HG02981 (cell line): ENCODE results near the gene ZNF326.
"Not testable (repeated sequence)": the region's sequence is repeated elsewhere in the genome, so short reads cannot be mapped to it uniquely, and the experiment has no call there.

Experiments
- ATAC-seq: cut with Tn5 transposase; IDR thresholded peaks from one replicate; pipeline ENCODE4 v1.9.1; 2021; ENCODE audit warnings: mild to moderate bottlenecking, moderate library complexity; ENCODE audit not compliant: unreplicated experiment

ZNF326 gene

DNA sequence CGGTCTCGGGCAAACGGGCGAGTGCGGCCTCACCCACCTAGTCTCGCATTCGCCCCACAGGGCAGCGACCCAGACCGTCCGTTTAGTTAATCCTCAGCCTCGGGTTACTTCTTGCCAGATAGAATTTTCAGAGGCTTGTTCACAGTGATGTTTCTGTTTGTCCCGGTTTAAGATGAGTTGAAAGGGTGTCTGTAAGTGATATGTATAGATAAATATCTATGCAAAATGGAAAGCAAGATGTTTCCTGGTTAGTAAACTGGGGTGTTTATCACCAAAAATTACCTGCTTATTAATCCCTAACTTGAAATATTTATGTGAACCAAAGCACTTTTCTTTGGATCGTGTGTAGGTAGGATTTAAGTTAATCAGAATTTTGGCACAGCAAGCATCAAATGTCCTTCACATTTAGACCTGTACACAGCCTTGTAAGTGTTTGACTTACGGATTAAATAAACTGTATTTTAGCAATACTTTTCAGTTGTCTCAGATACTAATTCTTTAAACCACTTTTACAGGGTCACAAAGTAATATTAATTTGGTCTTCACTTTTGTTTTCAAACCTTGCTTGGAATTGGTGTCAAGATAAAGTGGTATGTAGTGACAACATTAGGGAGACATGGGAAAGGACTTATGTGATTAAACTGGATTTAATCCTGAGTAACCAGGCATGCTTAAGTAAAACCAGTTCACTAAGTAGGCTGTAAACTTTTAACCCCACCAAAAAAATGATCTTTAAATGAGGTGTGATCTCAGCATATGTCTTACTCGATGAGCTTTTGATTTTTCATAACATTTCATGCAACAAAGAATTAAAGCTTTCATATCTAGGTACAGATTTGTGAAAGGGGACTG, 914 bp downstream of the ZNF326 start:
- ATAC-seq, result no peak

DNA sequence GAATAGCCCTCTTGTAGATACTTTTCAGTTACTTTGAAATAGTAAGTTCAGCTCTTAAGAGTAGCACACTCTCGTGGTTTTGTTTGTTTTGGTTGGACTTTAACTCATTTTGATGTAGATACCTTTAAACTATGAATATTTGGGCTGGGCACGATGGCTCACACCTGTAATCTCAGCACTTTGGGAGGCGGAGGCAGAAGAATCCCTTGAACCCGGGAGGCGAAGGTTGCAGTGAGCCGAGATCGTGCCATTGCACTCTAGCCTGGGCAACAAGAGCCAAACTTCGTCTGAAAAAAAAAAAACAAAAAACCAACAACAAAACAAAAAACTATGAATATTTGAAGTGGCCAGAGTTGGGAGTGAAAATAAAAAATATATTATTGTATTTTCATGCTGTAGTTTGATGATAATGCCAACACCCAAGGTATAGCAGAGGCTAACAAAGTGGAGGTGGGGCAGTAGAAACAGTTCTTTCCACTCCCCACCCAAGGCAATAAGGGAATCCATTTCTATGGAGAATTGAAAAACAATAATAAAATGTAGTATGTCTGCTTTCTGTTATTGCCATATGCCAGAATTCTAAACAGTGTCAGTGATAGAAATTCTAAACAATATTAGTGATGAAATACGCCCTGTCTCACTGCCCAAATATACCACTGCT, 1.7 kb downstream of the ZNF326 start:
- ATAC-seq, result no peak

GRCh38 chr1:89997152-89997551, 2.2 kb downstream of the ZNF326 start:
- not testable (repeated sequence) for ATAC-seq

GRCh38 chr1:89998306-89998705, 3.4 kb downstream of the ZNF326 start:
- ATAC-seq, result no peak

DNA sequence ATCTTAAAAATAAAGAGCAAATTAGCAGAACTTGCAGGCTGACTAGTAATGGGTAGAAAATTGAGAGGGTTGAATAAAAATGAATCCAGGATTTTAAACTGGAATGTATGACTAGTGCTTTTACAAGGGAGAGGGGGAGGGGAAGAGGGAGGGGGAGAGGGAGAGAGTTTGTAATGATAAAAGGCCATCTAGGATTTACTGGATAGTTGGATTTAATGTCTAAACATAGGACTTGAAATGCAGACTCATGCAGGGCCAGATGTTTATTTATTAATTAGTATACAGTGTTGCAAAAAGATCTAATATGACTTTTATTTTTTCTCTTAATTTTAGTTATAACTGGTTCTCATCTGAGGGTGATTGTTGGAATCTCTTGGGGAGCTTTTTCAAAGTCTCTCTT, 4.3 kb downstream of the ZNF326 start:
- no peak for ATAC-seq

DNA sequence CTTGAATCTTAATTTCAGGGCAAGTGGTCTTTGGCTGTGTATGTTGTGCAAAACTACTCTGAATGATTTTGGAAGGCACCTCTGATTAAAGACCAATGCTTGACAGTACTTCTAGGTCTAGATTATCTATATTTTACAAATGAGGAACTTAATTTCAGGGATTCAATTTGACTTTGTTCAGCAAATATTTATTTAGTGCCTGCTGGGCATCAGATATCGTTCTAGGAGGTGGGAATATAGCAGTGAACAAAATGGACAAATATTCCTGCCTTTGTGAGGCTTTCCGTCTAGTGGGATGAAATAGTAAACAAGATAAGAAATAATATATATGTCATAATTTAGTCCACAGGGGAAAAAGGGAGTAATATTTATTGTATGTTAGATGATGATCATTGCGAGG, 4.7 kb downstream of the ZNF326 start:
- ATAC-seq, result no peak

DNA sequence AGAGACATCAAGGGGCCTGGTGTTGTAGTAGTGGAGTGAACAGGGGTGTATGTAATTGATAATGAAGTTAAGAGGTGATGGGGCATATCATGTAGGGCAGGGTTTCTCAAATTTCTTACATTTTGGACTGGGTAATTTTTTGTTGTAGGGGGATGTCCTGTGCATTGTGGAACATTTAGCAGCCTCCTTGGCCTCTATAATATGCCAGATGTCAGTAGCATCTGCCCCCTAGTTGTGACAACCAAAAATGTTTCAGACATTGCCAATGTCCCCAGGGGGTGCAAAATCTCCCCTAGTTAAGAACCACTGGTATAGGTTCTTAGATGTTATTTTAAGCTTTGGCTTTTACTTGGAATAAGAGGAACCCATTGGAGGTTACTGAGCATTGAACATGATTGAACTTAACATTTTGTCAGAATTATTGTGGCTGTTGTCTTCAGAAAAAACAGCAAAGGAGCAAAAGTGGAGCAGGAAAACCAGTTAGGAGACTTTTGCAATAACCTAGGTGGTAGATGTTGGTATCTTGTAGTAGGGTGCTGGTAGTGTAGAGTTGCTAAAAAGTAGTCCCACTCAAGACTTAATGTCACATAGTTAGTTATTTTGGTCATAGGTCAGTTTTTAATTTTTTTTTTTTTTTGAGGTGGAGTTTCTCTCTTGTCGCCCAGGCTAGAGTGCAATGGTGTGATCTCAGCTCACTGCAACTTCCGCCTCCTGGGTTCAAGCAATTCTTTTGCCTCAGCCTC, 6.2 kb downstream of the ZNF326 start:
- ATAC-seq, result peak; percentile 54

DNA sequence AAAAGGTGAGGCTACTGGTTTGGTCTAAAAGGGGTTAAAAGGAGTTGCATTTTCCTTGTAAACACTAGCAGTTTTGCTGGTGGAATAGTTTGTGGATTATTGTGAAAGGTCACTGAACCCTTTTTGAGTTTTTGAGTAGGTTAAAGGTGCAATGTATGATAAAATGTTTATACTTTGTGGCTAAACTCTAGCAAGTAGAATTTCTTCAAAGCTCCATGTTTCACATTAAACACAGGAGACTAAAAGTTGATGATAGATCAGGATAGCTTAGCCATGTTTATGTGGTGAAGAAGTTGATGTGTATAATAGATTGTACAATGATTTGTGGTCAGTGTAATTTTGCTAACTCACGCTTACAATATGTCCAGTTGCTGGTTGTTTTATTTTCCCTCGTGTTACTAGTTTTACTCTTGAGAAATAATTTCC, 13.1 kb downstream of the ZNF326 start:
- ATAC-seq, result no peak

GRCh38 chr1:90012300-90012699, 17.4 kb downstream of the ZNF326 start:
- ATAC-seq, result no peak

GRCh38 chr1:90023691-90024090, 28.8 kb downstream of the ZNF326 start:
- no peak for ATAC-seq

- no peak for ATAC-seq
These were observed 32.4 kb downstream of the ZNF326 start for GRCh38 chr1:90027281-90027680.

DNA sequence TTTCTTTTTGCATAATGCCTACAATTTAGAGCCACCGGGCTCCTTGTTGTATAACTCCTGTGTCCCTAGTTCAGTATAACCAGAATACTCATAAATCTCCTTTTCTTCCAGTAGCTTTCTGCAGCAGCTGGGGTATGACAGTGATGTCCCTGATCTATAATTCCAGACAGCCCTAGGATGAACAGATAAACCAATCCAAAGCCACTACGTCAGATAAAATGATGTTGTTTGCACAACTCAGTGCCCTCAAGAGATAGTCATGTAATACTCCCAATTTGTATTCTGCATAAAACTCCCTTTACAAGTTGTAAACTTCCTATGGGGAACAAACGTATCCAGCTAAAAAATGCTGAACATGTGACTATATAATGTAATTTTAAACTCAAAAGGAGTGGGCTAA, 44.7 kb downstream of the ZNF326 start:
- ATAC-seq, result no peak

DNA sequence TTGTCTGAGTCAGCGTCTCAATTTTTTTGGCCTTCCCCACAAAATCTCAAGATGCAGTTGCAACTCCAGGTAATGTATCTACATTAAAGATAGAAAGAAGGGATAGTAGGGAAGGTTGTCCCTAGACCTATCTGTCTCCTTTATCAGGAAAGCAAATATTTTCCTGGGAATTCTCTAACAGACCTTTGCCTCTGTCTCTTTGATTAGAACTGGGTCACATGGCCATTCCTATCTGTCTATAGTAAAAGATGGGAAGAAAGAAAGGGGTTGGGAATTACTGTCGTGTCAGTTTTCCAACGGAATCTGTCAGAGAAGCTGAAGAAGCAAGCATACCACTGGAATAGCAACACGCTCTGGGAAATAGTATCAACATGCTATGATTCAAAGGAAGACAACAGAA, 48.7 kb downstream of the ZNF326 start:
- ATAC-seq, result no peak

DNA sequence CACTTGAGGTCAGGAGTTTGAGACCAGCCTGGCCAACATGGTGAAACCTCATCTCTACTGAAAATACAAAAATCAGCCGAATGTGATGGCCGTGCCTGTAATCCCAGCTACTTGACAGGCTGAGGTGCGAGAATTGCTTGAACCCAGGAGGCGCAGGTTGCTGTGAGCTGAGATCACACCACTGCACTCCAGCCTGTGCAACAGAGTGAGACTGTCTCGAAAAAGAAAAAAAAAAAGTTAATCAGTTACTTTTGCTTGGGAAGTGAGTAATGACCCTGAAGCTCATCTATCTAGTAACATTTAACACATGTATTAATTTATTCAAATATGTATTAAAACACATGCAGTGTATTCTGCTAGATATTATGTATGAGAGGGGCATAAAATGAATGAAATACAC, 49.4 kb downstream of the ZNF326 start:
- no peak for ATAC-seq

- ATAC-seq, result no peak
These were observed 51.1 kb downstream of the ZNF326 start for GRCh38 chr1:90045853-90046563.

DNA sequence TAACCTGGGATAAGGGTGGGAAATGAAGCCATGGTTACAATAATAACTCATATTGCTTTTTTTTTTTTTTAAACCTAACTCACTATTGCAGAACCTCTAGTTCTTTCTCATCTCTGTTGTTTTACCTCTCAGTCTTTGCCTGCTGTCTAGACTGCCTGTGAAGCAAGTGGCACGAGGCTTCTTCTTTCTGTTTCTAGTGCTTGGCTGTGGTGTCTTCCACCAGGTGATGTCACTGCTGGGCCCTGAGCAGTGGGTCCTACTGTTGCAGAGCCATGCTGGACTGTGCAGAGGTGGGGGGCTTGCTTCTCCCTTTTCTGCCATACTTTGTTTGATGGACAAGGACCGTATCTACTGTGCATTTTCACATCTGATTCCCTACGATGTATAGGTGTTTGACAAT, 51.7 kb downstream of the ZNF326 start:
- no peak for ATAC-seq

GRCh38 chr1:90048043-90048442, 53.1 kb downstream of the ZNF326 start:
- ATAC-seq, result no peak

DNA sequence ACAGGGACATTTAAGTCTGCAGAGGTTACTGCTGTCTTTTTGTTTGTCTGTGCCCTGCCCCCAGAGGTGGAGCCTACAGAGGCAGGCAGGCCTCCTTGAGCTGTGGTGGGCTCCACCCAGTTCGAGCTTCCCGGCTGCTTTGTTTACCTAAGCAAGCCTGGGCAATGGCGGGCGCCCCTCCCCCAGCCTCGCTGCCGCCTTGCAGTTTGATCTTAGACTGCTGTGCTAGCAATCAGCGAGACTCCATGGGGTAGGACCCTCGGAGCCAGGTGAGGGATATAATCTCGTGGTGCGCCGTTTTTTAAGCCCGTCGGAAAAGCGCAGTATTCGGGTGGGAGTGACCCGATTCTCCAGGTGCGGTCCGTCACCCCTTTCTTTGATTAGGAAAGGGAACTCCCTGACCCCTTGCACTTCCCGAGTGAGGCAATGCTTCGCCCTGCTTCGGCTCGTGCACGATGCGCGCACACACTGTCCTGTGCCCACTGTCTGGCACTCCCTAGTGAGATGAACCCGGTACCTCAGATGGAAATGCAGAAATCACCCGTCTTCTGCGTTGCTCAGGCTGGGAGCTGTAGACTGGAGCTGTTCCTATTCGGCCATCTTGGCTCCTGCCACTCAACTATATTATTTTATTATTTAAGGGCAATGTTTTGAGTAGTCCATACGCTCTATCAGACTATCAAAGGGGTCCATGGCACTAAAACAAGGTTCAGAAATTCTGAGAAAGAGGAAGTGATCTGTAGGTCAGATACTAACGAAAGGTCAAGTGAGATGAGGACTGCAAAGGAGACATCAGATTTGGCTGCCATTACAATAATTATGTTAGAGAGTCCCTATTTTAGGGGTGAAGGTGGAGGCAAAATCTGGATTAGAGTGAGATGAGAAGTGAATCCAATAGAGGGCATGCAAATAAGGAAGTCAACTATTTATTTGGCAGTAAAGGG, 68.1 kb downstream of the ZNF326 start:
- not testable (repeated sequence) for ATAC-seq

GRCh38 chr1:90064109-90064508, 69.2 kb downstream of the ZNF326 start:
- ATAC-seq, result not testable (repeated sequence)
